ENCODE data around the gene PCBP2. TPM values are rescaled to one million over a fixed set of nuclear protein-coding genes. Genes with fewer than 3 reads are reported as not detected.

Gene PCBP2
- total and polyA plus RNA-seq, 2 experiments from 2014 or later = 132 to 389 TPM

GRCh38 chr12:53424626-53425514 is 27.0 kb upstream of the PCBP2 start:
- Histone ChIP-seq H3K4me3 (no peak overlapping the region), H3K79me2 (peaks cover 7% of the 10 kb centered on the region), H3K27ac (peak overlapping the region; percentile 71), H3K9me2 (replicated peaks; ENCODE audit: insufficient read depth) (no peaks in the 10 kb centered on the region), H3K4me1 (ENCODE audit: insufficient read depth) (peaks cover 43% of the 10 kb centered on the region), H3K27me3 (no peaks in the 10 kb centered on the region), H3K9me3 (ENCODE audit: low read depth) (no peaks in the 10 kb centered on the region), H4K20me1 (ENCODE audit: insufficient read depth, poor library complexity, severe bottlenecking) (no peaks in the 10 kb centered on the region), H2AFZ (no peak overlapping the region), H3K36me3 (replicated peaks; ENCODE audit: insufficient read depth, low read depth) (no peaks in the 10 kb centered on the region), H3K4me2 (peak overlapping the region; percentile 71)
- peak; percentile 75 for DNase-seq (ENCODE audit: low spot score)
- TF ChIP-seq EZH2 (IDR thresholded peaks at IDR 0.05; ENCODE audit: borderline replicate concordance) (no peak), EZH2phosphoT487 (IDR thresholded peaks at IDR 0.05; ENCODE audit: low read depth, severe bottlenecking, unreplicated experiment) (no peak)
- TF ChIP-seq, protein P1, sequence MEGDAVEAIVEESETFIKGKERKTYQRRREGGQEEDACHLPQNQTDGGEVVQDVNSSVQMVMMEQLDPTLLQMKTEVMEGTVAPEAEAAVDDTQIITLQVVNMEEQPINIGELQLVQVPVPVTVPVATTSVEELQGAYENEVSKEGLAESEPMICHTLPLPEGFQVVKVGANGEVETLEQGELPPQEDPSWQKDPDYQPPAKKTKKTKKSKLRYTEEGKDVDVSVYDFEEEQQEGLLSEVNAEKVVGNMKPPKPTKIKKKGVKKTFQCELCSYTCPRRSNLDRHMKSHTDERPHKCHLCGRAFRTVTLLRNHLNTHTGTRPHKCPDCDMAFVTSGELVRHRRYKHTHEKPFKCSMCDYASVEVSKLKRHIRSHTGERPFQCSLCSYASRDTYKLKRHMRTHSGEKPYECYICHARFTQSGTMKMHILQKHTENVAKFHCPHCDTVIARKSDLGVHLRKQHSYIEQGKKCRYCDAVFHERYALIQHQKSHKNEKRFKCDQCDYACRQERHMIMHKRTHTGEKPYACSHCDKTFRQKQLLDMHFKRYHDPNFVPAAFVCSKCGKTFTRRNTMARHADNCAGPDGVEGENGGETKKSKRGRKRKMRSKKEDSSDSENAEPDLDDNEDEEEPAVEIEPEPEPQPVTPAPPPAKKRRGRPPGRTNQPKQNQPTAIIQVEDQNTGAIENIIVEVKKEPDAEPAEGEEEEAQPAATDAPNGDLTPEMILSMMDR (IDR thresholded peaks at IDR 0.05; ENCODE audit: poor library complexity) = no peak
- 61% methylated on average over 9 of the region's 9 CpGs for WGBS (ENCODE audit: low lambda C conversion rate, missing lambda C conversion rate)

- peaks cover 36% of the 10 kb centered on the region for H3K4me1 ChIP-seq (ENCODE audit: insufficient read depth)
- no peak for DNase-seq (ENCODE audit: low spot score)
- TF ChIP-seq, protein P1 (IDR thresholded peaks at IDR 0.05; ENCODE audit: poor library complexity) = no peak
- TF ChIP-seq EZH2phosphoT487 (IDR thresholded peaks at IDR 0.05; ENCODE audit: low read depth, severe bottlenecking, unreplicated experiment) (no peak), EZH2 (IDR thresholded peaks at IDR 0.05; ENCODE audit: borderline replicate concordance) (no peak)
- WGBS (ENCODE audit: low lambda C conversion rate, missing lambda C conversion rate) = 70% methylated on average over 11 of the region's 11 CpGs
- peak overlapping the region; percentile 50 for H3K27ac ChIP-seq
- no peaks in the 10 kb centered on the region for H3K36me3 ChIP-seq (replicated peaks; ENCODE audit: insufficient read depth, low read depth)
- no peaks in the 10 kb centered on the region for H4K20me1 ChIP-seq (ENCODE audit: insufficient read depth, poor library complexity, severe bottlenecking)
- peak overlapping the region; percentile 71 for H3K4me2 ChIP-seq
- no peak overlapping the region for H3K4me3 ChIP-seq
- no peak overlapping the region for H2AFZ ChIP-seq
- H3K79me2 ChIP-seq = peaks cover 7% of the 10 kb centered on the region
- H3K27me3 ChIP-seq = no peaks in the 10 kb centered on the region
- no peaks in the 10 kb centered on the region for H3K9me3 ChIP-seq (ENCODE audit: low read depth)
- H3K9me2 ChIP-seq (replicated peaks; ENCODE audit: insufficient read depth) = no peaks in the 10 kb centered on the region
These were observed 26.3 kb upstream of the PCBP2 start for GRCh38 chr12:53425515-53426150.

GRCh38 chr12:53427905-53428594 is 23.9 kb upstream of the PCBP2 start:
- Histone ChIP-seq H3K9me3 (ENCODE audit: low read depth) (no peaks in the 10 kb centered on the region), H3K4me1 (ENCODE audit: insufficient read depth) (peaks cover 29% of the 10 kb centered on the region), H3K9me2 (replicated peaks; ENCODE audit: insufficient read depth) (no peaks in the 10 kb centered on the region), H4K20me1 (ENCODE audit: insufficient read depth, poor library complexity, severe bottlenecking) (no peaks in the 10 kb centered on the region), H3K36me3 (replicated peaks; ENCODE audit: insufficient read depth, low read depth) (no peaks in the 10 kb centered on the region), H2AFZ (no peak overlapping the region), H3K27ac (peak overlapping the region; percentile 80), H3K4me3 (no peak overlapping the region), H3K27me3 (no peaks in the 10 kb centered on the region), H3K4me2 (peak overlapping the region; percentile 48), H3K79me2 (peaks cover 7% of the 10 kb centered on the region)
- DNase-seq (ENCODE audit: low spot score) = peak; percentile 74
- 68% methylated on average over 7 of the region's 7 CpGs for WGBS (ENCODE audit: low lambda C conversion rate, missing lambda C conversion rate)
- TF ChIP-seq EZH2 (IDR thresholded peaks at IDR 0.05; ENCODE audit: borderline replicate concordance) (no peak), EZH2phosphoT487 (IDR thresholded peaks at IDR 0.05; ENCODE audit: low read depth, severe bottlenecking, unreplicated experiment) (no peak)
- TF ChIP-seq, protein P1 (IDR thresholded peaks at IDR 0.05; ENCODE audit: poor library complexity) = no peak

Data from hepatocyte (in vitro differentiated cells).